ENCODE results near the gene TP53BP2. TPM values are rescaled to one million over a fixed set of nuclear protein-coding genes. Genes with fewer than 3 reads are reported as not detected.

The TP53BP2 gene
- total RNA-seq, 1 donor from 2014 or later: 52.9 TPM

GRCh38 chr1:223774134-223774814 lies 71.5 kb downstream of the TP53BP2 start:
- H3K4me3 Mint-ChIP-seq: no peak overlapping the region
- peak; percentile 26 for ATAC-seq (ENCODE audit: low read depth)
- no peaks in the 10 kb centered on the region for H3K27me3 Mint-ChIP-seq
- intact Hi-C loops (cut with micrococcal nuclease): no loop called here
- no peaks in the 10 kb centered on the region for H3K9me3 Mint-ChIP-seq
- H3K36me3 Mint-ChIP-seq (ENCODE audit: low read depth): peaks cover 83% of the 10 kb centered on the region
- peaks cover 27% of the 10 kb centered on the region for H3K4me1 Mint-ChIP-seq
- CTCF ChIA-PET: interaction anchor here (1.0 to 2.7 kb wide), 3 partner anchors 25 to 72 kb away, joined by 5 to 8 read pairs (median 8); partner anchors contain the start of gene TP53BP2
- POLR2A ChIA-PET: interaction anchor here (0.6 kb wide), 1 partner anchor 16 kb away, joined by 7 read pairs; no protein-coding TSS in a partner anchor
- TF ChIP-seq CTCF (IDR thresholded peaks at IDR 0.05): no peak
- H3K27ac Mint-ChIP-seq: no peak overlapping the region
- DNase-seq: no peak

- intact Hi-C loops (cut with micrococcal nuclease): no loop called here
- ATAC-seq (ENCODE audit: low read depth) (no peak), DNase-seq (no peak)
- no peak for TF ChIP-seq CTCF (IDR thresholded peaks at IDR 0.05)
- H3K36me3 Mint-ChIP-seq (ENCODE audit: low read depth): peaks cover 73% of the 10 kb centered on the region
- H3K4me3 Mint-ChIP-seq: no peak overlapping the region
- no peak overlapping the region for H3K27ac Mint-ChIP-seq
- H3K4me1 Mint-ChIP-seq: peaks cover 27% of the 10 kb centered on the region
- CTCF ChIA-PET: no interaction called here
- H3K9me3 Mint-ChIP-seq: no peaks in the 10 kb centered on the region
- H3K27me3 Mint-ChIP-seq: no peaks in the 10 kb centered on the region
- POLR2A ChIA-PET: no interaction called here
Measured at GRCh38 chr1:223772771-223773160, 73.0 kb downstream of the TP53BP2 start.

- ChIA-PET CTCF (interaction anchor here (1.1 kb wide), 1 partner anchor 23 kb away, joined by 3 read pairs; no protein-coding TSS in a partner anchor), POLR2A (no interaction called here)
- TF ChIP-seq CTCF (IDR thresholded peaks at IDR 0.05): no peak
- ATAC-seq (ENCODE audit: low read depth) (no peak), DNase-seq (no peak)
- Mint-ChIP-seq H3K4me3 (no peak overlapping the region), H3K4me1 (peaks cover 26% of the 10 kb centered on the region), H3K27me3 (no peaks in the 10 kb centered on the region), H3K27ac (peak overlapping the region; percentile 3), H3K9me3 (no peaks in the 10 kb centered on the region), H3K36me3 (ENCODE audit: low read depth) (peaks cover 69% of the 10 kb centered on the region)
- intact Hi-C loops (cut with micrococcal nuclease): no loop called here
Measured at GRCh38 chr1:223771814-223772770, 73.7 kb downstream of the TP53BP2 start.

- ATAC-seq (ENCODE audit: low read depth) (no peak), DNase-seq (no peak)
- intact Hi-C loops (cut with micrococcal nuclease): no loop called here
- Mint-ChIP-seq H3K9me3 (no peaks in the 10 kb centered on the region), H3K4me1 (peaks cover 22% of the 10 kb centered on the region), H3K4me3 (no peak overlapping the region), H3K36me3 (ENCODE audit: low read depth) (peaks cover 65% of the 10 kb centered on the region), H3K27me3 (no peaks in the 10 kb centered on the region), H3K27ac (no peak overlapping the region)
- CTCF ChIA-PET: interaction anchor here (1.1 kb wide), 1 partner anchor 22 kb away, joined by 3 read pairs; no protein-coding TSS in a partner anchor
- no peak for TF ChIP-seq CTCF (IDR thresholded peaks at IDR 0.05)
- POLR2A ChIA-PET: no interaction called here
Measured at GRCh38 chr1:223771469-223771813, 74.3 kb downstream of the TP53BP2 start.
